GM12891 (cell line): ENCODE data around the gene HSD17B11.

ENCODE experiments used
- PAX5 ChIP-seq: IDR thresholded peaks from 2 replicates; pipeline ENCODE4 v1.6.1; 2011; ENCODE audit warnings: low read length, moderate library complexity, mild to moderate bottlenecking; ENCODE audit not compliant: insufficient read depth, severe bottlenecking
- POLR2AphosphoS5 ChIP-seq: IDR thresholded peaks from 2 replicates; pipeline ENCODE4 v1.6.1; 2011; ENCODE audit warnings: low read depth, low read length, control low read depth
- SPI1 ChIP-seq: IDR thresholded peaks from 2 replicates; pipeline ENCODE4 v1.6.1; 2011; ENCODE audit warnings: low read depth, low read length, control low read depth

DNA sequence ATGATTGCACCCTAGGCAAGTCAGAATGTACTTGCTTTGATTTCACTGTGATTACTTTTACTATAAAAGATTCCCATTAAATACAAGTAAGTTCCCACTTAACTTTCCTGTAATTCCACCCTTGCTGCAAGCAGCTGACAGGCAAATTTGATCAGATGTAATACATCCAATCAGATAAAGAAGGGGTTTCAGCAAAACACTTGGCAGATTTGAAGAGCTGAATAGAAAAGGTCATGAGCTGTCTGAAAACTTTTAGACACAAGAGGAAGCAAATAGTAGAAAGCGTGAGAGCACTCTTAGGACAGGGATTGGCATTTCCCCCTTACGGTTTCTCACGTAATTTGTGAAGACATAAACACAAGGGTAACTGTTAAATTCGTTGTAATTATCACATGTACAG is 91.1 kb downstream of the HSD17B11 start:
- TF ChIP-seq POLR2AphosphoS5 (no peak), PAX5 (no peak), SPI1 (no peak)
